GM18868 (cell line): Measurements from ENCODE around the gene TLE4.
A peak's percentile ranks its signal among the peaks of the same experiment; 100 is the strongest.

Experiments used
- ATAC-seq: cut with Tn5 transposase; IDR thresholded peaks from one replicate; pipeline ENCODE4 v1.9.1; 2021; ENCODE audit warnings: mild to moderate bottlenecking, moderate library complexity; ENCODE audit not compliant: unreplicated experiment

TLE4 gene

DNA sequence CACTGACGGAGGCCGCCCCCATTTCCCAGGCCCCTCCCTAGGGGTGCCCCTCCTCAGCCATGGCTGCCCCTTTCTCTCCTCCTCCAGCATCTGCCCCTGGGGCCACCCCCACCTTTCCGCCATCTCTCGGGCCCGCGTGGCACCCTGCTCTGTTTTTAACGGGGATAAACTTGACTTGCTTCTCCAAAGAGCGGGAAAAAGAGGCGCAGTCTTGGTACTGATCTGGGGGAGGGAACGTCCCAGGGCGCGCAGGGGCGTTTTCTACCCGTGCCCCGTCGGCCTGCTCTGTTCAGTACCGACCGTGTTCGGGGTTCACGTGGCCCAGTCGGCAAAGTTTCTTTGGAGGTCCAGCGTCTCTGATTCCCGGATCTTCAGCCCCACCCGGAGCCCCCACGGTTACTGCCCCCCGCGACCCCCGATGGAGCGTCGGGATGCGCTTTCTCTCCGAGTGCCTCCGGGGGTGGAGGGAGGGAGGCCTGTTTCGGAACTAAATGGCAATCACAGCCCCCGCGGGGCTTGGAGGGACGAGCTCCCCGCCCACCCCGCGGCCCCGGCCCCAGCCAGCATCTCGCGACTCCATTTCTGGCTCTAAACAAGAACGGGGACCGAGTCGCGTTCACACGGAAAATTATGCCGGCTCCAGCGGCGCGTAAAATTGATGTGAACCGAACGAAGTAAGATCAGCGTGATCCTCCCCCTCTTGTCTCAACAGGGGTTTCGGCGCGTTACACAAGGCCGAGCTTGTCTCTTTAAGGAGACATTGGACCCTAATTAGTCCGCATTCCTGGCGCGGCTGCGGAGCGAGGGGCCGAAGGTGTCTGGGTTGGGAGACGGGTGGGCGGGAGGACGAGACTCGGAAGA lies 1.1 kb upstream of the TLE4 start:
- ATAC-seq: no peak

DNA sequence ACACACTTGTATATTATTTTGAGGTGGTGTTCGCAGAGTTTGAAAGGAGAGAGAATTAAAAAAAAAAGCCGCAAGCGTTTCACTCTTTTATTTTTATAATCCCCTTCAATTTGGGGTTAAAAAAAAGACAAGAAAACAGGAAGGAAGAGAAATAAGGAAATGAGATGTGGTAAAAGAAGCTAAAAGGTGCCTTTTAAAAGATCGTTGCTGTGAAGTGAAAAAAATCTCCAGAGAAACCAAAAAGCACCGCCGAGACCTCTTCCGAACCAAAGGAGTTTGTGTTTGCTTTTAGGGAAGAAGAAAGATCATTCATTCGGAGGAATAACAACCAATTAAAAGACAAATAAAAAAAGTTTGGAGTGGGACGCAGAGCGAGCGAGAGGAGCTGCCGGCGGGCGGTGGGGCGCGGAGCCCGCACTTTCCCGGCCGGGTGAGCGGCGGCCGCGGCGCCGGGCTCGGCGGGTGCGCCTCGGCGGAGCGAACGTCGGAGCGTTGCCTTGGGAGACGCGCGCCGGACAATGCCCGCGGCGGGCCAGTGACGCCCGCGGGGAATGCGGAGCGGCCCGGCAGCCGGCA lies 355 bp downstream of the TLE4 start:
- no peak for ATAC-seq

DNA sequence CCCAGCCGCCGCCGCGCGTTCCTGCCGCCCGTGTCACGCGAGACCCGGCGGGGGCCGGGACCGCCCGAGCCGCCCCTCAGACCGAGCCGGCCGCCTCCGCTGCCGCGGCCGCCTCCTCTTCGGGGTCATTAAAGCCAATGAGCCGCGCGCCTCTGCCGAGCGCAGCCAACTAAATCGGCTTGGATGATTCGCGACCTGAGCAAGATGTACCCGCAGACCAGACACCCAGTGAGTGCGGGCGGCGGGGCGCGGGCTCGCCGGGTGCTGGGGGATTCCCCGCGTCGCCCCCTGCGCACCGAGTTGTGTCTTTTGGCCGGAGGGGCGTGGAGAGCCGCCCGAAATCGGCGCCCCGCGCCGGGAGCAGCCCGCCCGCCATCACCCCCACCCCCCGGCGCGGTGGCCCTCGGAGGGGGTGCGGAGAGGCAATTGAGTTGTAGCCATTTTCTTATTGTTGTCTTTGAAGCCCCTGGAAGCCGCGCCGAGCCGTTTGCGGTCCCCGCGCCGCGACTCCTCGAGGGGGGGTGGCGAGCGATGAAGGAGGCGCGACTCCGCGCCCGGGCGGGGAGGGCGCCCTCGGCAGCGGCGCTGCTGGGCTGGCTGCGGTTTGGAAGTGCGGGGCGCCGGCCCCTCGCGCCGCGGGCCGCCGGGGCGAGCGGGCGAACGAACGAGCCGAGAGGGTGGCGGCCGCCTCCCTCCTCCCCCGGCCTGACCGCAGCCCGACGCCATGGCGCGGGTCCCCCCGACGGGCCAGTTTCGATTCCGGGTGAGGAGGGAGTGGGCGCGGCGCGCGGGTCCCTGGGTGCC lies 1.0 kb downstream of the TLE4 start:
- ATAC-seq: no peak

DNA sequence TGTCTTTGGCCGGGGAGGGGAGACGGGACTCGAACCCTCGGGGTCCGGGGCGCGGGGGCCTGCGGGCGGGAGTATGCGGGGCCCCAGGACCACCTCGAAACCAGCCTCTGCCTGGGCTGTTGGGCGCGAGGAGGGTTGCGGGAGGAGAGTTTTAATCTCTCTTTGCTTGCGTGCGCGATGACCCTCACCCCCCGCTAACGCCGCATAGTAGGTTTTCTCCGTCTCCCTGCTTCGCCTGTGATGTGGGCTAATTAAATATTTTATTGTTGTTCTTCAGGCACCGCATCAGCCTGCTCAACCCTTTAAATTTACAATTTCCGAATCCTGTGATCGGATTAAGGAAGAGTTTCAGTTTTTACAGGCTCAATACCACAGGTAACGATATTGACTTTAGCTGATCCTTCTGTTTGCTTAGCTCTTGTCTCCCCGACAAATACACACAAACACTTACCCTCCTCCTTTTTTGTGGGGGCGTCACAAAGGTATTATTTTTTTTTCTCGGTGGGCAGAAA lies 1.7 kb downstream of the TLE4 start:
- ATAC-seq: no peak

DNA sequence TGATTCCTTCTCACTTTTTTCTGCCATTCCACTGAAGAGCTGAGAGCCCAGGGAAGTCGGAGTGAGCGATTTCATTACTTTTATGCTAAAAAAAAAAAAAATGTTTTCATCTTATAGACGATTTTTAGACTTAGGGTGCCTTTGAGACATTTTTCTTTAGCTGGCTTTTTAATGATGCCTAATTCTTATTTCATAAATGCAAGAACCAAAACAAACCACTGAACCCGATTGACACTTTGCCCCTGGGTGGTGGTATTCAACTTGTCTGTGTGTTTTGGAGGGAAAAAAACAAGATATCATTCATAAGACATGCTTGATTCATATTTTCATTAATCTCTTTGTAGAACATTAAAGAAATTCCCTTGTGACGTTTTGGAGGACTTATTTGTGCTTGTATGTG lies 2.4 kb downstream of the TLE4 start:
- no peak for ATAC-seq

DNA sequence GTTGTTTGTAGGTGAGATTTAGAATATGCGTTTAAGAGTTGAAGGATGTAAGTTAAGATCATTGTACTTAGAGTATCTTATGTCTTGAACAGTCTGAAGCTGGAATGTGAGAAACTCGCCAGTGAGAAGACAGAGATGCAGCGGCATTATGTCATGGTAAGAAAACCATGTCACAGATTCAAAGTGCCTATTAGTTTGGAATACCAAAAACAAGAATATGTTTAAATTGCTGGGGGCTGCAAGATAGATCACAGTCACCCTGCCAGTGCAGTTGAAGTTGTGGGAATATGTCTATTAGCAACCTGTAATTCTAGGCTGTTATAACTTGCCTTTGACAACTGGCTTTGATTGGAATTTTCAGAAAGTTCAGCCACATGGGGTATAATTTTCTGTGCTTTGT lies 3.0 kb downstream of the TLE4 start:
- ATAC-seq: no peak

DNA sequence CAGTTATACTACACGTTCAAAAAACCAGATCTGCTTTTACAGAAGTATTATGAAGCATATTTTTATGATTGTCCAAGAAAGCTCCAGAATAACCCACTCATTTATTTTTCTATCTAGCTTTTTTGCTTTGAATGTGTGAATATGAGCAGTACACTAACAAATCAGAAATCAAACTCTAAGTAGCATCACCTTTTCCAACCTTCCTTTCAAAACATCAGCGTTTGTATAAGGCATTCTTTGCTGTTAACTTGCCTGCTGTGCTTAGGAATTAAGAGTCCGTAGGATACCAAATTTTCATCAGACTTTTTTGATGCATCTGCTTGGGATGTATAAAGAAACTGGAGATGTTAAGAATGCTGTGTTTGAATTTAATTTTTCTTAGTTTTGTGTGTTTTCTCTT lies 3.8 kb downstream of the TLE4 start:
- no peak for ATAC-seq

DNA sequence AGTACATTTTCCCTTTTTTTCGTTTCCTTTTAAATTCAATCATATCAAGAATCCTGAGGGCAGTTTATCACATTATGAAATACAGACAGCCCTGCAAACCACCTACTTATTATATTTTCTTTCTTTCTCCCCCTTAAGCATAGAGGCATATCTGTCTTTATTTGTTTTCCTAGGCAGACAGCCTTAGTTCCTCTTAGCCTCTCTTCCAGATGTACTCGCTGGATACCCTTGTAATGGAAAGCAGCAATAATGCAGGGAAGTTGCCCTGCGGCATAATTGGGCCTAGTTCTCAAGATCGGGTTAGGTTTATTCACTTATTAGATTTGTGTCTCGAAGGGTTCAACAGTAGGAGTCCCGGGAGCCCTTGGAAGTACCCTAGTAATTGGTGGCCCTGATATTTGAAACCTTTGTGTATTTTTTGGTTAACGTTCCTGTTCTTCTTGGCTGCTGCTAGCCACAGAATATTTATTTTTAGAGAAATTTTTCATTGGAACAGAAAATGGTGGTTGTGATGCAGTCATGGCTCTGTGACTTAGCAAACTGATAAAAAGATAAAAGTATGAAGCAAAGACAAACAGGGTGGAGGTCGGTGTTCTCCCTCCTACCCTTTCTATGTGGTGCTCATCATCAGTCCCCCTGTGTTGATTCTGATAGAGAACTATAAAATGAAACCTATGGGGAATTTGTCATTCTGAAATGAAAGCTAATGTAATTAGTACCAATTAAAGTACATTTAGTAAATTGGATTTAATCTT lies 6.4 kb downstream of the TLE4 start:
- ATAC-seq: no peak

DNA sequence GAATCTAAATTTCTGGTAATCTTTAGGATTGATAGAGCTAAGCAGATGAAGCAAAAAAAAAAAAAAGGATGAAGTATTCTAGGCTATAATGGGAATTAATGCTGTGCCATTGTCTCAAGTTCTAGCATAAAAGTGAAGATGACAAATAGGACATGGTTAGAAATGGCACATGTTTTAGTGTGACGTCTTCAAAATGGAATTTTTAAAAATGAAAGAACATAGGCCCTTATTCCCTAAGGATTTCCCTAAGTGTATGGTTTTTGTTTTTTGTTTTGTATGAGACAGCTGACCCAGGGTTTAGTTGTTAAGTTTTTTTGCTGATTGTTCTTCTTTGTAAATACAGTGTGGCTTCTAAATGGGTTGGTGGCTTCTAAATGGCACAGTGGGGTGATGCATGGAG lies 7.1 kb downstream of the TLE4 start:
- no peak for ATAC-seq

DNA sequence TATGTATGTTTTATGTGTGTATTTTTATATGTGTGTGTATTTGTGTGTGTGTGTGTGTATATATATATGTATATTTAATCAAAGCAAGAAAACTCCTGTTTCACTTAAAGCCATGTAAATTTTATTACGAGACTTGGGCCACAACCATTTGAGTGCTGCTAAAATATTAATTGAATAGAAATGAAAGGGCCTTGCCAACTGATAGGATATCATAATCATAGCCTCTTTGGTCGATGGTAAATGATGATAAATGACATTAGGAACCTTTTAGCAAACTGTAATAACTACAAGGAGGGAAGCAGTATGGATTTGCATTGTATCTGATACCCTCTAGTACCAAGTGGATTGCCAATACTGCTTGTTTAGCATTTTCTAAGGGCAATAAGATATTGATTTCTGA lies 7.9 kb downstream of the TLE4 start:
- no peak for ATAC-seq

DNA sequence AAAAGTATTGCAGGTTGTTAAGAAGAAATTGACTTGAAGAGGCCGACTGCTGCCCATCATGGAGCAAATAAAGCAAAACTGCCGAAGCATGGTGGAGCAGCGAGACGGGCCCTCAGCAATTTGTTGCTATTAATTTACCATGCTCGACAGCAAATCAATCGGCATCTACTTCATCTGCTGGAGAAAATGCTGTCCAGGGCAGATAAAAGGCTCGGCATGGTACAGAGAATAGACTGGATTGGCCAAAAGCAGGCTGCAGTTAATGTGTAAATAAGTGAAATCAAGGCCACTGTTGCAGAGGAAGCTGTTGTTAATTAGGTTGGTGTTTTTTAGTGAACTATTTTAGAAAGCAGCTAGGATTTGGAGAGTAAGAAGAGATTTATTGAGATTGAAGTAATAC lies 8.3 kb downstream of the TLE4 start:
- no peak for ATAC-seq

DNA sequence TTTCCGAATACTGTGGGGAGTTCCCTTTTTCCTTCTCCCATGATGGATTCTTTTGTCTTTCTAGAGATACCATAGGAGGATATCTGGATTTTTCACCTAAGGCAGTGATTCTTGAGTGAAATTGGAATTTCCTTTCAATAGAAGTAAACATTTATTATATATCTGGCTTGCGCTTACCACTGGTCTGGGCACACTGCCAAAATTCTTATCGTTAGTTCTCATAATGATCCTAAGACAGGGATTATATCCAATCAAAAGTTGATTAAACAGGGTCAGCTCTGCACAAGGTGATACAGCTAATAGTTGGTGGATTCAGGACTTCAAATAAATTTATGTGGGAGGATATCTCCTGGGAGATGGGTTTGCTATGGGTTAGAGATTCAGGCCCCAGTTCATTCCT lies 9.6 kb downstream of the TLE4 start:
- no peak for ATAC-seq

DNA sequence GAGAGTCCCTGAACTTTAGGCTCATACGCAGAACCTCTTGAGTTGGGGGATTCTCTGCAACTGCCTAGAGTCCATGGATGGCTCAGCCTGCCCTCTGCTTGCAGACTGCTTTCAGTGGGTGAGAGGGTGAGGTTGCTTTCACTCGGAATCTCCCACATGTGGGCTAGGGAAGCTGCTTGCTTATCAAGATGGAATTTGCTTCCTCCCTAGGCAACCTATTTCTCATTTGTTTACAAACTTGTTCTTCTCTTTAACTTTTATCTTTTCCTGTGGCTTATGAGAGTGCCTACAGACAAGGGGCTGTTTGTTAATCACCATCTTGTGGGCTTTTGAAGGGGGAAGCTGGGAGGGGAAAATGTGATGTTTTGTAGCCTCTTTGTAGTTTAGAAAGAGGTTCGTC lies 10.0 kb downstream of the TLE4 start:
- no peak for ATAC-seq

DNA sequence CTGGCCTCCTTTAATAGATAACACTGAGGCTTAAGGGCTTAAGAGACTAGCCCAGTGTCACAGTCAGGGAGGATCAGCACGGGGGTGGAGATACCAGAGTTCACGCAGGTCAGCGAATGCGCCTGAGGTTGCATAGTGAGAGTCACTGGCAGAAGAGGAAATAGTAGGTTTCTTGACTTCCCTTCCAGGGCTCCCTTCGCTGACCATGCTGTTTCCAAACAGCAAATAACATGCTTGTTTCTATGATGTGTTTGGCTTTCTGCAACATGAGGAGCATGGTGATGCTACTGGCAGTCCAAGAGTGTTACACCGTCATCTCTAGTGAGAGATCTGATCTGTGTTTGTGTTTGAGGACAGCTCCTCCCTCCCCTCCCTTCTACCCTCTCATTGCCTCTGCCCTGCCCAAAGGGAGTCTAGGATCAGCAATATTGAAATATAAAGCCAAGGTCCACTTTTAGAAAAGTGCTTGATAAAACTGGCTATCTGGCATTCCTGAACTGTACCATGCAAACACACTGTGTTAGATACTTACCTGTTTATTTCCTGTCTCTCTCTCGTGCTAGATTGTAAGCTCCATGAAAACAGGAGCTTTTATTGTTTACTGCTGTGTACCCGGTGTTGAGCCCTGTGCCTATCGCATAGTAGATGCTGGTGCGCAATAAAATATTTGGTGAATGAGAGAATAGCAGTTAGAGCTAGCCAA lies 12.3 kb downstream of the TLE4 start:
- ATAC-seq: peak; percentile 82

DNA sequence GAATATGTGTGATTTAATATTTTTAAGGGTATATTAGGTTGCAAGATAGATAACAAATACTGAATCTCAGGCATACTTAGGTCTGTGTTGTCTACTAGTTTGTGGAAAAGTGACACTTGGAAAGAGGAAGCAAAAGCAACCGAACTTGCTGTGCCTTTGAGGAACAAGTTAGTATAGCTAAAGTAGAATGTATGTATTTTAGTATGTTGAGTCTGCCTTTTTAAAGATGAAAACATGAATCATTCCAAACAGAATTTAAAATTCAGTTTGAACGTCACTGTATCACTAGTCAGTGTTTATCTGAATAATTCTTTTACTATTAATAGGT lies 12.9 kb downstream of the TLE4 start:
- ATAC-seq: no peak

DNA sequence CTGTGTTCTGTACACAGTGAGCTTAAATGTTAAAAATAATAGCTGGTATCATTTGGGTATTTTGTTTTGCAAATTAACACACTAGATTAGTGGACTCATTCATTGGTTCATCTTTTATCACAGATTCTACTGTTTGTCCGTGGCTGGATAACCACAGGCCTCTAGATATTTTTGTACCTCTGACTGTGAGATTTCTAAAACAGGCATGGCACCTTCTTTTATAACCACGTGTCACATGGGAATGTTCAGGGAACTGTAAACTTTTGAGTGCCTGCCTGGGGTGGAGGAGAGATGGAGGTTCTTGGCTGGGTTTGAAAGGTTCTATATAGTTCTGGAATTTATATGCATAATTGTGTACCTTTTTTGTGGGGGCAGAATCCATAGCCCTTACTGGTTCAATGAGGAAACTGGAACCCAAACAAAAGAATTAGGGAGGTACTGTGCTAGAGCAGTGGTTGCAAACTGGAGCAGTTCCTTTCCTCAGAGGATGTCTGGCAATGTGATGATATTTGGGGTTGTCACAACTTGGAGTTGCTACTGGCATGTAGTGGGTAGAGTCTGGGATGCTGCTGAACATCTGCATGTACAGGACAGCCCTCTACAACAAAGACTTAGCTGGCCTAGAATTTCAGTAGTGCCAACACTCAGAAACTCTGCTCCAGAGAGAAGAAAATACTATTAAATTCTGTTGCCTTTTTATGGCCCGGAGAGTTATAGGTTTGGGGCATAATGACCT lies 16.9 kb downstream of the TLE4 start:
- ATAC-seq: no peak

DNA sequence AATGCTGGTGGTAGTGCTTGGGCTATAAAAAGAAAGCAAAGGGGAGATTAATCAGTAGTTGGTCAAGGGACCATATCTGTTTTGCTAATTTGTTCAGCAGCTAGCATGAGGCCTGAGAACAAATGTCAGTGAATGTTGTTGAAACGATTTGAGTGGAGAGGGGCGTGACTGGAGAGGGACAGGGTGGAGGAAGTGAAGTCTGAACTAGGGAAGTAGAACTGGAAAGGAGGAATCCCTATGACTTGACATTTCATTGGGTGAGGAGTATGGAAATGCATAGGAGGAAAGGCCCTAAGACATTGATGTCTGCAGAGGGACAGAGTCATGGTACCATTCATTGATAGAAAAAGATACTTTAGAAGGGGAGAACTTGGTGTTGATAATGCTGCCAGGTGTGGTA lies 19.7 kb downstream of the TLE4 start:
- ATAC-seq: no peak

DNA sequence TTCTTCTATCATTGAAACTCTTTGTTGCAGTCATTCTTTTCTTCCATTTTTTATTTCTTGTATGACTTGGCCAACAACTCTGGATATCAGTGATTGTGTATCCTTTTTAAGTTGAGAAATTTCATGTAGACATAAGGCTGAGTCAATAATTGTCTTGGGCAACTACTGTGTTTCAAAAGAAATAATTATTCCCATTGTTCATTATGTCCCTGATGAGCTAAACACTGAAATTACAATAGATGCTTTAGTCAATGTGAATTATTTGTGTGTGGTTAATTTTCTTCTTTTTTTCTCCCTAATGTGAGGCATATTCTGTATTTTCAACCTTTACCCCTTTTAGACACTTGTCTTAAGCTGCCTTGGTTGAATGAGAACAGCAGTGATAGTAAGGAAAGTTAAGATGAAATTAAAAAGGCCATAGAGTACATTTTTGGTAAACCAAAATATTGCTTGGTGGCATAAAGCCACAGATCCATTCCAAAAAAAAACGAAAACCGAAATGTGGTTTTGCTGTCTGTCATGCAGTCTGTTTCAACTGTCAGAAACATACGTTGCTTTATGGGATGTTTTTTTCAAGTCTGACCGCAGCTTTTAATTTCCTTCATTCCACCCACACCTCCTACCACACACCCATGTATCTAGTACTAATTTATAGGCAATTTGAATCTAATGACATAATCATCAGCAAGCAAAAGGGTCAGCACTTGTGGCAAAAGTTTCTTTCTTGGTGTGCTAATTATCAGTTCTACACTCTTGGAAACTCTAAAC lies 21.1 kb downstream of the TLE4 start:
- ATAC-seq: peak; percentile 58
